ENCODE results near the gene TRMT13.
A peak's percentile ranks its signal among the peaks of the same experiment; 100 is the strongest.

Gene TRMT13

GRCh38 chr1:100122177-100122576 lies 10.8 kb upstream of the TRMT13 start:
- Histone ChIP-seq H2AFZ (ENCODE audit: low read length) (no peak overlapping the region), H3K9me3 (ENCODE audit: insufficient read depth, low read depth, low read length) (no peaks in the 10 kb centered on the region), H3K36me3 (ENCODE audit: insufficient read depth, low read length) (peaks cover 43% of the 10 kb centered on the region), H4K20me1 (ENCODE audit: insufficient read depth, low read length, poor library complexity, severe bottlenecking) (peaks cover 4% of the 10 kb centered on the region), H3K9ac (ENCODE audit: low read depth, low read length, poor library complexity, severe bottlenecking) (no peak overlapping the region), H3F3A (ENCODE audit: low read depth) (no peaks in the 10 kb centered on the region), H3K79me2 (ENCODE audit: insufficient read depth, low read length) (peaks cover 19% of the 10 kb centered on the region), H3K27me3 (ENCODE audit: insufficient read depth, low read length, poor library complexity, severe bottlenecking) (no peaks in the 10 kb centered on the region), H3K4me2 (ENCODE audit: low read depth, low read length, poor library complexity, severe bottlenecking) (no peak overlapping the region), H3K4me3 (ENCODE audit: low read length, poor library complexity, severe bottlenecking) (no peak overlapping the region), H3K9me2 (replicated peaks; ENCODE audit: low read depth, low read length) (no peaks in the 10 kb centered on the region), H3K4me1 (ENCODE audit: insufficient read depth, low read length, poor library complexity, severe bottlenecking) (peaks cover 7% of the 10 kb centered on the region)
- TF ChIP-seq CTCF (conservative IDR thresholded peaks at IDR 0.05; ENCODE audit: low read length) (no peak), EZH2phosphoT487 (IDR thresholded peaks at IDR 0.05; ENCODE audit: borderline replicate concordance) (no peak)

- no peak overlapping the region for H3K9ac ChIP-seq (ENCODE audit: low read depth, low read length, poor library complexity, severe bottlenecking)
- peaks cover 15% of the 10 kb centered on the region; the same call in 1 of the 2 replicates for H3K36me3 ChIP-seq (ENCODE audit: insufficient read depth, low read length)
- no peak overlapping the region for H2AFZ ChIP-seq (ENCODE audit: low read length)
- peaks cover 66% of the 10 kb centered on the region for H3K79me2 ChIP-seq (ENCODE audit: insufficient read depth, low read length)
- H3K9me3 ChIP-seq (ENCODE audit: insufficient read depth, low read depth, low read length): no peaks in the 10 kb centered on the region
- no peaks in the 10 kb centered on the region for H3K9me2 ChIP-seq (replicated peaks; ENCODE audit: low read depth, low read length)
- no peaks in the 10 kb centered on the region for H3F3A ChIP-seq (ENCODE audit: low read depth)
- H3K27me3 ChIP-seq (ENCODE audit: insufficient read depth, low read length, poor library complexity, severe bottlenecking): no peaks in the 10 kb centered on the region
- peaks cover 49% of the 10 kb centered on the region for H3K4me1 ChIP-seq (ENCODE audit: insufficient read depth, low read length, poor library complexity, severe bottlenecking)
- TF ChIP-seq CTCF (conservative IDR thresholded peaks at IDR 0.05; ENCODE audit: low read length) (no peak), EZH2phosphoT487 (IDR thresholded peaks at IDR 0.05; ENCODE audit: borderline replicate concordance) (no peak)
- peak overlapping the region; percentile 46 for H3K4me2 ChIP-seq (ENCODE audit: low read depth, low read length, poor library complexity, severe bottlenecking)
- no peak overlapping the region for H3K4me3 ChIP-seq (ENCODE audit: low read length, poor library complexity, severe bottlenecking)
- peaks cover 22% of the 10 kb centered on the region for H4K20me1 ChIP-seq (ENCODE audit: insufficient read depth, low read length, poor library complexity, severe bottlenecking)
Measured at GRCh38 chr1:100127226-100127625, 5.7 kb upstream of the TRMT13 start.

GRCh38 chr1:100130552-100131077 lies 2.3 kb upstream of the TRMT13 start:
- Histone ChIP-seq H3K4me3 (ENCODE audit: low read length, poor library complexity, severe bottlenecking) (peak overlapping the region; percentile 82), H3K9me2 (replicated peaks; ENCODE audit: low read depth, low read length) (no peaks in the 10 kb centered on the region), H3K79me2 (ENCODE audit: insufficient read depth, low read length) (peaks cover 89% of the 10 kb centered on the region), H4K20me1 (ENCODE audit: insufficient read depth, low read length, poor library complexity, severe bottlenecking) (peaks cover 25% of the 10 kb centered on the region), H3K9ac (ENCODE audit: low read depth, low read length, poor library complexity, severe bottlenecking) (peak overlapping the region; percentile 14), H3K9me3 (ENCODE audit: insufficient read depth, low read depth, low read length) (no peaks in the 10 kb centered on the region), H3K27me3 (ENCODE audit: insufficient read depth, low read length, poor library complexity, severe bottlenecking) (no peaks in the 10 kb centered on the region), H3K4me2 (ENCODE audit: low read depth, low read length, poor library complexity, severe bottlenecking) (peak overlapping the region; percentile 98), H3K36me3 (ENCODE audit: insufficient read depth, low read length) (no peaks in the 10 kb centered on the region), H2AFZ (ENCODE audit: low read length) (no peak overlapping the region), H3F3A (ENCODE audit: low read depth) (no peaks in the 10 kb centered on the region), H3K4me1 (ENCODE audit: insufficient read depth, low read length, poor library complexity, severe bottlenecking) (peaks cover 65% of the 10 kb centered on the region)
- TF ChIP-seq CTCF (conservative IDR thresholded peaks at IDR 0.05; ENCODE audit: low read length) (no peak), EZH2phosphoT487 (IDR thresholded peaks at IDR 0.05; ENCODE audit: borderline replicate concordance) (no peak)

All from Loucy (cell line).